Lower leg skin (tissue), 4 donors: ENCODE results near the gene SLC22A9. TPM values are rescaled to one million over a fixed set of nuclear protein-coding genes. Genes with fewer than 3 reads are reported as not detected.
"Not testable (repeated sequence)": the region's sequence is repeated elsewhere in the genome, so short reads cannot be mapped to it uniquely, and the experiment has no call there.

Source experiments
- DNase-seq, 2 donors: peaks; one replicate each; pipeline ENCODE4 v3.0.0-alpha.2; 2019; ENCODE audit warnings: low spot score in 2 of 2
- H3K4me3 ChIP-seq: fragments of 200-600 bp; sonication (generic); 2 replicates; pipeline ENCODE4 v1.5.1; 2017; ENCODE audit warnings: mild to moderate bottlenecking, low read depth; ENCODE audit not compliant: poor library complexity, severe bottlenecking
- POLR2A ChIP-seq, 2 donors: fragments of 450-650 bp; IDR thresholded peaks; one replicate each; pipeline ENCODE4 v1.6.1; 2016 to 2017; ENCODE audit warnings: antibody characterized with exemption in 2 of 2, mild to moderate bottlenecking in 1 of 2, moderate library complexity in 1 of 2
- WGBS, 2 donors: methylation state at CpG; one replicate each; pipeline ENCODE4 v1.1.5; 2018; 5-methylcytosine and 5-hydroxymethylcytosine counted together
- intact Hi-C: fragments of 100-400 bp; cut with DNase I; formaldehyde crosslinking; loops from one replicate; pipeline ENCODE4 v1.15.0; 2023; ENCODE audit warnings: low total_unique reads
- total RNA-seq, 4 donors: library from RNA; depleted of rRNA; stranded (reverse); fragments of >200 nt; gene quantifications; one replicate each; pipeline ENCODE4 v1.1.0, GENCODE V29; 2016
- TF ChIP-seq, protein P1 (sequence below), 3 donors: fragments of 450-650 bp; IDR thresholded peaks; one replicate each; pipeline ENCODE4 v1.5.1; 2016; ENCODE audit warnings: antibody characterized with exemption in 3 of 3, mild to moderate bottlenecking in 3 of 3, moderate library complexity in 2 of 3

Gene SLC22A9
- not detected for total RNA-seq

DNA sequence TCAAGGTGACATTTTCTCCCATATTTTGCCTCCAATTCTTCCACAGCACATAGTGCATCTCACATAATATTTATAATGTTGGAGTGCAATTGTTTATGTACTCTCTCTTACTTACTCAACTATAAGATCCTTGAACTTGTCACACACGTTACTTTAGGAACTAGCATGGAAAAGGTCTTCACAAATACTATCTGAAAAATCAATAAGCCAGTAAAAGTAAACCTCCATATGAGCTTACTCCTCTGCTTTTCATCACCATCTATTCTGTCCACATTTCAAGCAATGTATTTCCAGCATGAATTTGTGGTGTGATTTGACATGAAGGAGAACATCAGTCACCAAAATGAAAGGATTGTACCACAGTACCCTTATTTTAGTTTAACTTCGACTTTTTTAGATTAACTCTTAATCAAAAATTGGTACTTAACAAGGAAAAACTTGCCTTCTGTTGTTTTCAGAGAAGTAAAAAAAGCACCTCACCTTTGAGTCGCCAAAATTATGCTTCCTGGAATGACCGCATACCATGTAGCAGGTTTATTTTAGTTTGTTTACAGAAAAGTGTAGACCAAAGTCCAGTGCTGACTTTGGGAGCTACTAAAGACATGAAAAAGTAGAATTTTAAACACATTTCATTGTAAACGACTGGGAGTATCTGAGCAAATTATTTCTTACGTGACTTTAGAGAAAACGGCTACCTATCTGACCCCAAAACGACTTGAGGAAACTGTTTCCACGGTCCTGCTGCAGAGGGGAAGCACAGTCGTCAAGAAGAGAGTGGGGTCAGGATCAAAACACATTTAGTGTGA, at the start of gene SLC22A9:
TSS of gene SLC22A9 (plus strand) at position 621 of the 806 bp plus-strand sequence. CDS start 272 bp downstream, outside the sequence.
- 72 to 74% methylated on average over 10 of the region's 10 CpGs for WGBS, 2 donors
- H3K4me3 ChIP-seq, result no peak within 1 kb of the TSS
- intact Hi-C loops, result no loop called here

GRCh38 chr11:63321723-63322122, 47.9 kb upstream of the SLC22A9 start:
- no peak for DNase-seq
- H3K4me3 ChIP-seq, result no peak overlapping the region
- TF ChIP-seq POLR2A (IDR thresholded peaks at IDR 0.05), result no peak
- TF ChIP-seq, protein P1, sequence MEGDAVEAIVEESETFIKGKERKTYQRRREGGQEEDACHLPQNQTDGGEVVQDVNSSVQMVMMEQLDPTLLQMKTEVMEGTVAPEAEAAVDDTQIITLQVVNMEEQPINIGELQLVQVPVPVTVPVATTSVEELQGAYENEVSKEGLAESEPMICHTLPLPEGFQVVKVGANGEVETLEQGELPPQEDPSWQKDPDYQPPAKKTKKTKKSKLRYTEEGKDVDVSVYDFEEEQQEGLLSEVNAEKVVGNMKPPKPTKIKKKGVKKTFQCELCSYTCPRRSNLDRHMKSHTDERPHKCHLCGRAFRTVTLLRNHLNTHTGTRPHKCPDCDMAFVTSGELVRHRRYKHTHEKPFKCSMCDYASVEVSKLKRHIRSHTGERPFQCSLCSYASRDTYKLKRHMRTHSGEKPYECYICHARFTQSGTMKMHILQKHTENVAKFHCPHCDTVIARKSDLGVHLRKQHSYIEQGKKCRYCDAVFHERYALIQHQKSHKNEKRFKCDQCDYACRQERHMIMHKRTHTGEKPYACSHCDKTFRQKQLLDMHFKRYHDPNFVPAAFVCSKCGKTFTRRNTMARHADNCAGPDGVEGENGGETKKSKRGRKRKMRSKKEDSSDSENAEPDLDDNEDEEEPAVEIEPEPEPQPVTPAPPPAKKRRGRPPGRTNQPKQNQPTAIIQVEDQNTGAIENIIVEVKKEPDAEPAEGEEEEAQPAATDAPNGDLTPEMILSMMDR (IDR thresholded peaks at IDR 0.05), result no peak
- intact Hi-C loops, result no loop called here

More for the DNA sequence above, at the start of gene SLC22A9:
- DNase-seq, result no peak
- TF ChIP-seq, protein P1 (IDR thresholded peaks at IDR 0.05), result no peak
- TF ChIP-seq POLR2A (IDR thresholded peaks at IDR 0.05), result no peak

DNA sequence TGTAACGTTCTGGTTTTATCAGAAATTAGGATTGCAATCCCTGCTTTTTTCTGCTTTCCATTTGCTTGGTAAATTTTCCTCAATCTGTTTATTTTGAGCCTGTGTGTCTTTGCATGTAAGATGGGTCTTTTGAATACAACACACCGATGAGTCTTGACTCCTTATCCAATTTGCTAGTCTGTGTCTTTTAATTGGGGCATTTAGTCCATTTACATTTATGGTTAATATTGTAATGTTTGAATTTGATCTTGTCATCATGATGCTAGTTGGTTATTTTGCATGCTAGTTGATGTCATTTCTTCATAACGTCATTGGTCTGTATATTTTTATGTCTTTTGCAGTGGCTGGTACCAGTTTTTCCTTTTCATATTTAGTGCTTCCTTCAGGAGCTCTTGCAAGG, 34.5 kb upstream of the SLC22A9 start:
- H3K4me3 ChIP-seq, intact Hi-C loops, DNase-seq: not testable (repeated sequence)
- 80 to 82% methylated on average over 3 of the region's 3 CpGs for WGBS, 2 donors

- intact Hi-C loops, result no loop called here
- 58 to 75% methylated on average over 3 of the region's 3 CpGs for WGBS, 2 donors
- TF ChIP-seq POLR2A (IDR thresholded peaks at IDR 0.05), result no peak
- TF ChIP-seq, protein P1 (IDR thresholded peaks at IDR 0.05), result no peak
Measured at GRCh38 chr11:63337070-63337469, 32.5 kb upstream of the SLC22A9 start.

GRCh38 chr11:63343130-63343529, 26.5 kb upstream of the SLC22A9 start:
- H3K4me3 ChIP-seq, result no peak overlapping the region
- intact Hi-C loops, result no loop called here
- TF ChIP-seq POLR2A (IDR thresholded peaks at IDR 0.05), result no peak
- TF ChIP-seq, protein P1 (IDR thresholded peaks at IDR 0.05), result no peak
- 80% methylated on average over 1 of the region's 1 CpG for WGBS, 2 donors
- no peak for DNase-seq

More at GRCh38 chr11:63337070-63337469, 32.5 kb upstream of the SLC22A9 start:
- no peak overlapping the region for H3K4me3 ChIP-seq
- DNase-seq, result no peak

DNA sequence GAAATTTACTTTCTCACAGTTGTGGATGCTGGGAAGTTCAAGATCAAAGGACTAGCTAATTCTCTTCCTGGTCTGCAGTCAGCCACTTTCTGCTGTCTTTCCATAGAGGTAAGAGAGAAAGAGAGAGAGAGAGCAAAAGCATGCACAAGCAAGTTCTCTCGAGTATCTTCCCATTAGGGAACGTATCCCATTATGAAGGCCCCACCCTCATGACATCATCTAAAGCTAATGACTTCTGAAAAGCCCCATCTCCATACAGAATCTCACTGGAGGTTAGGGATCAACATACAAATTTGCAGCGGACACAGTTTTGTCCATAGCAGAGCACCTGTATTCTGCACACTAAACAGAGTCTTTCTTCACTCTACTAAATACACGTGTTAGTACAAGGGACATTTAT, 17.4 kb upstream of the SLC22A9 start:
- no peak overlapping the region for H3K4me3 ChIP-seq
- TF ChIP-seq, protein P1 (IDR thresholded peaks at IDR 0.05), result no peak
- no peak for TF ChIP-seq POLR2A (IDR thresholded peaks at IDR 0.05)
- 56 to 61% methylated on average over 4 of the region's 4 CpGs for WGBS, 2 donors
- intact Hi-C loops, result no loop called here
- DNase-seq, result no peak
